Gastroesophageal sphincter (tissue), 3 donors: ENCODE measurements around the gene SH3RF1.

ENCODE experiments used
- EP300 ChIP-seq: sonication (generic); formaldehyde crosslinking; IDR thresholded peaks from one replicate; pipeline ENCODE4 v1.6.1; 2017; ENCODE audit warnings: antibody characterized with exemption, mild to moderate bottlenecking
- POLR2A ChIP-seq, 2 donors: fragments of 450-650 bp; IDR thresholded peaks; one replicate each; pipeline ENCODE4 v1.6.1; 2017; ENCODE audit warnings: antibody characterized with exemption in 2 of 2, mild to moderate bottlenecking in 2 of 2, moderate library complexity in 1 of 2
- POLR2AphosphoS5 ChIP-seq: sonication (generic); formaldehyde crosslinking; IDR thresholded peaks from one replicate; pipeline ENCODE4 v1.6.1; 2017; ENCODE audit warnings: antibody characterized with exemption
- TF ChIP-seq, protein P1 (sequence below), 4 experiments: fragments of 200-600 bp in 2 of 4; fragments of 450-650 bp in 2 of 4; sonication (generic) in 1 of 4; IDR thresholded peaks; one replicate each; pipeline ENCODE4 v1.5.1; 2017 to 2019; ENCODE audit warnings: antibody characterized with exemption in 4 of 4, mild to moderate bottlenecking in 2 of 4, moderate library complexity in 2 of 4

DNA sequence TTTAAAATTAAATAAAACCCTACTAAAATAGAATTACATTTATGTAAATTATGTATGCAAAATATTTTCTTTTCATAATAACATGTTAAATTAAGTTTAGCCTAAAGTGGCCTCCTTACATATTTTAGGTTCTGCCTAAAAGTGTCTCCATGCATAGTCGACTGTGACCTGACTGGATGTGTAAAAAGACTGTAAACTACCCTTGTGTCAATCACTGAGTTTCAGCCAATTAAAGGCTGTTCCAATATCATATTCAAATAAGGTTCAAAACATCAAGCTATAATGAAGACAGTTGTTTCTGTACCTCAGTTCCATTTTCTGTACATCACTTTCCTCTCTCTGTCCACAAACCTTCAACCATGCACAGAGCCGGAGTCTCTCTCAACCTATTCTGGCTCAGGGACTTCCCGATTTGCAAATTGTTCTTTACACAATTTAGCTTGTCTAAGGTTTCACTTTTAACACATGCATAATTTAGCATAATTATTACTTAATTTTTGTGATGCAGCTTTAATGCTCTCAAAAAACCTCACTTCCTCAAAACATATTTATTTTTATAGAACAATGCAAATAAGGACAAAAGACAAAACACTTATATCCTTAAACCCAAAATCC is 60.1 kb downstream of the SH3RF1 start:
- TF ChIP-seq POLR2A (IDR thresholded peaks at IDR 0.05) (no peak), POLR2AphosphoS5 (no peak), EP300 (no peak)
- TF ChIP-seq, protein P1, sequence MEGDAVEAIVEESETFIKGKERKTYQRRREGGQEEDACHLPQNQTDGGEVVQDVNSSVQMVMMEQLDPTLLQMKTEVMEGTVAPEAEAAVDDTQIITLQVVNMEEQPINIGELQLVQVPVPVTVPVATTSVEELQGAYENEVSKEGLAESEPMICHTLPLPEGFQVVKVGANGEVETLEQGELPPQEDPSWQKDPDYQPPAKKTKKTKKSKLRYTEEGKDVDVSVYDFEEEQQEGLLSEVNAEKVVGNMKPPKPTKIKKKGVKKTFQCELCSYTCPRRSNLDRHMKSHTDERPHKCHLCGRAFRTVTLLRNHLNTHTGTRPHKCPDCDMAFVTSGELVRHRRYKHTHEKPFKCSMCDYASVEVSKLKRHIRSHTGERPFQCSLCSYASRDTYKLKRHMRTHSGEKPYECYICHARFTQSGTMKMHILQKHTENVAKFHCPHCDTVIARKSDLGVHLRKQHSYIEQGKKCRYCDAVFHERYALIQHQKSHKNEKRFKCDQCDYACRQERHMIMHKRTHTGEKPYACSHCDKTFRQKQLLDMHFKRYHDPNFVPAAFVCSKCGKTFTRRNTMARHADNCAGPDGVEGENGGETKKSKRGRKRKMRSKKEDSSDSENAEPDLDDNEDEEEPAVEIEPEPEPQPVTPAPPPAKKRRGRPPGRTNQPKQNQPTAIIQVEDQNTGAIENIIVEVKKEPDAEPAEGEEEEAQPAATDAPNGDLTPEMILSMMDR (IDR thresholded peaks at IDR 0.05) = no peak
